Activated naive CD4-positive, alpha-beta T cell treated with anti-CD3 and anti-CD28 coated beads, Interleukin-2, amount 10 ng/mL, durations not matched to agents 7 days and 5 days (primary cell): ENCODE data around the gene SPTSSA.
A peak's percentile ranks its signal among the peaks of the same experiment; 100 is the strongest.
"Not testable (repeated sequence)": the region's sequence is repeated elsewhere in the genome, so short reads cannot be mapped to it uniquely, and the experiment has no call there.

ENCODE experiments used
- CTCF ChIA-PET: fragments of 350-600 bp; sonication (Branson Sonifier 250); formaldehyde crosslinking; loops from one replicate; lab custom pipeline; 2021; ENCODE audit warnings: antibody characterized with exemption; lab: Charles Lee
- DNase-seq: peaks from one replicate; pipeline ENCODE4 v3.0.0-alpha.2; 2020
- H3K27ac Mint-ChIP-seq: one replicate; pipeline ENCODE4 v1.8.0; 2021; ENCODE audit warnings: mild to moderate bottlenecking, moderate library complexity, mixed read lengths
- H3K27me3 Mint-ChIP-seq: one replicate; pipeline ENCODE4 v1.8.0; 2021; ENCODE audit warnings: mild to moderate bottlenecking, mixed read lengths
- H3K36me3 Mint-ChIP-seq: one replicate; pipeline ENCODE4 v1.8.0; 2021; ENCODE audit warnings: mixed read lengths
- H3K4me1 Mint-ChIP-seq: one replicate; pipeline ENCODE4 v1.8.0; 2021; ENCODE audit warnings: mixed read lengths
- H3K4me3 Mint-ChIP-seq: one replicate; pipeline ENCODE4 v1.8.0; 2021; ENCODE audit warnings: mild to moderate bottlenecking, moderate library complexity, mixed read lengths
- H3K9me3 Mint-ChIP-seq: one replicate; pipeline ENCODE4 v1.8.0; 2021; ENCODE audit warnings: mixed read lengths

Gene SPTSSA

GRCh38 chr14:34460295-34460694, 1.7 kb downstream of the SPTSSA start:
- no peak overlapping the region for H3K27ac Mint-ChIP-seq
- H3K4me1 Mint-ChIP-seq: peaks cover 24% of the 10 kb centered on the region
- peak overlapping the region; percentile 89 for H3K4me3 Mint-ChIP-seq
- H3K9me3 Mint-ChIP-seq: no peaks in the 10 kb centered on the region
- no peaks in the 10 kb centered on the region for H3K27me3 Mint-ChIP-seq
- H3K36me3 Mint-ChIP-seq: peaks cover 3% of the 10 kb centered on the region
- CTCF ChIA-PET: interaction anchor here (0.6 to 0.8 kb wide), 2 partner anchors 136 to 1494 kb away, joined by 3 read pairs; no protein-coding TSS in a partner anchor
- DNase-seq: no peak

GRCh38 chr14:34457186-34457585, 4.9 kb downstream of the SPTSSA start:
- no peak for DNase-seq
- peaks cover 6% of the 10 kb centered on the region for H3K36me3 Mint-ChIP-seq
- no peak overlapping the region for H3K27ac Mint-ChIP-seq
- H3K9me3 Mint-ChIP-seq: no peaks in the 10 kb centered on the region
- CTCF ChIA-PET: no interaction called here
- peaks cover 18% of the 10 kb centered on the region for H3K4me1 Mint-ChIP-seq
- no peak overlapping the region for H3K4me3 Mint-ChIP-seq
- H3K27me3 Mint-ChIP-seq: no peaks in the 10 kb centered on the region

- Mint-ChIP-seq H3K4me1 (no peaks in the 10 kb centered on the region), H3K9me3 (no peaks in the 10 kb centered on the region), H3K36me3 (peaks cover 11% of the 10 kb centered on the region), H3K4me3 (no peak overlapping the region), H3K27ac (no peak overlapping the region), H3K27me3 (no peaks in the 10 kb centered on the region)
- DNase-seq: no peak
- CTCF ChIA-PET: interaction anchor here (0.9 kb wide), 1 partner anchor 130 kb away, joined by 3 read pairs; no protein-coding TSS in a partner anchor
These were observed 8.8 kb downstream of the SPTSSA start for GRCh38 chr14:34453226-34453625.

GRCh38 chr14:34452258-34452822, 9.7 kb downstream of the SPTSSA start:
- Mint-ChIP-seq H3K27me3 (no peaks in the 10 kb centered on the region), H3K4me1 (no peaks in the 10 kb centered on the region), H3K9me3 (no peaks in the 10 kb centered on the region), H3K4me3 (no peak overlapping the region), H3K36me3 (peaks cover 12% of the 10 kb centered on the region), H3K27ac (no peak overlapping the region)
- no peak for DNase-seq
- CTCF ChIA-PET: no interaction called here

GRCh38 chr14:34450958-34451357, 11.1 kb downstream of the SPTSSA start:
- no peaks in the 10 kb centered on the region for H3K27me3 Mint-ChIP-seq
- DNase-seq: no peak
- H3K4me1 Mint-ChIP-seq: no peaks in the 10 kb centered on the region
- no peak overlapping the region for H3K4me3 Mint-ChIP-seq
- H3K9me3 Mint-ChIP-seq: no peaks in the 10 kb centered on the region
- CTCF ChIA-PET: no interaction called here
- no peak overlapping the region for H3K27ac Mint-ChIP-seq
- peaks cover 20% of the 10 kb centered on the region for H3K36me3 Mint-ChIP-seq

GRCh38 chr14:34450542-34450915, 11.5 kb downstream of the SPTSSA start:
- CTCF ChIA-PET: no interaction called here
- Mint-ChIP-seq H3K36me3 (peaks cover 20% of the 10 kb centered on the region), H3K4me1 (no peaks in the 10 kb centered on the region), H3K9me3 (no peaks in the 10 kb centered on the region), H3K27ac (no peak overlapping the region), H3K27me3 (no peaks in the 10 kb centered on the region), H3K4me3 (no peak overlapping the region)
- DNase-seq: no peak

GRCh38 chr14:34449819-34450541, 12.1 kb downstream of the SPTSSA start:
- no peak for DNase-seq
- Mint-ChIP-seq H3K36me3 (peaks cover 20% of the 10 kb centered on the region), H3K4me1 (no peaks in the 10 kb centered on the region), H3K27me3 (no peaks in the 10 kb centered on the region), H3K27ac (no peak overlapping the region), H3K9me3 (no peaks in the 10 kb centered on the region), H3K4me3 (no peak overlapping the region)
- CTCF ChIA-PET: no interaction called here

GRCh38 chr14:34439090-34439489, 22.9 kb downstream of the SPTSSA start:
- H3K27ac Mint-ChIP-seq: no peak overlapping the region
- no peak for DNase-seq
- H3K27me3 Mint-ChIP-seq: no peaks in the 10 kb centered on the region
- H3K9me3 Mint-ChIP-seq: no peaks in the 10 kb centered on the region
- H3K36me3 Mint-ChIP-seq: peaks cover 5% of the 10 kb centered on the region
- no peak overlapping the region for H3K4me3 Mint-ChIP-seq
- no peaks in the 10 kb centered on the region for H3K4me1 Mint-ChIP-seq
- CTCF ChIA-PET: no interaction called here

GRCh38 chr14:34438438-34438837, 23.6 kb downstream of the SPTSSA start:
- CTCF ChIA-PET: no interaction called here
- DNase-seq: no peak
- no peaks in the 10 kb centered on the region for H3K27me3 Mint-ChIP-seq
- no peak overlapping the region for H3K4me3 Mint-ChIP-seq
- no peaks in the 10 kb centered on the region for H3K4me1 Mint-ChIP-seq
- peaks cover 5% of the 10 kb centered on the region for H3K36me3 Mint-ChIP-seq
- H3K9me3 Mint-ChIP-seq: no peaks in the 10 kb centered on the region
- H3K27ac Mint-ChIP-seq: no peak overlapping the region

GRCh38 chr14:34437729-34438080, 24.3 kb downstream of the SPTSSA start:
- H3K36me3 Mint-ChIP-seq: peaks cover 2% of the 10 kb centered on the region
- no peak for DNase-seq
- H3K27ac Mint-ChIP-seq: no peak overlapping the region
- no peaks in the 10 kb centered on the region for H3K9me3 Mint-ChIP-seq
- no peaks in the 10 kb centered on the region for H3K27me3 Mint-ChIP-seq
- no peaks in the 10 kb centered on the region for H3K4me1 Mint-ChIP-seq
- CTCF ChIA-PET: no interaction called here
- no peak overlapping the region for H3K4me3 Mint-ChIP-seq

GRCh38 chr14:34436960-34437728, 24.9 kb downstream of the SPTSSA start:
- Mint-ChIP-seq H3K27ac (no peak overlapping the region), H3K27me3 (no peaks in the 10 kb centered on the region), H3K9me3 (no peaks in the 10 kb centered on the region), H3K4me3 (no peak overlapping the region), H3K4me1 (no peaks in the 10 kb centered on the region), H3K36me3 (peaks cover 1% of the 10 kb centered on the region)
- CTCF ChIA-PET: interaction anchor here (0.6 kb wide), 1 partner anchor 28 kb away, joined by 3 read pairs; no protein-coding TSS in a partner anchor
- DNase-seq: no peak

- Mint-ChIP-seq H3K4me3 (no peak overlapping the region), H3K9me3 (no peaks in the 10 kb centered on the region), H3K27me3 (no peaks in the 10 kb centered on the region), H3K4me1 (no peaks in the 10 kb centered on the region), H3K27ac (no peak overlapping the region), H3K36me3 (peaks cover 1% of the 10 kb centered on the region)
- no peak for DNase-seq
- CTCF ChIA-PET: no interaction called here
These were observed 25.7 kb downstream of the SPTSSA start for GRCh38 chr14:34436118-34436905.

- H3K9me3 Mint-ChIP-seq: no peaks in the 10 kb centered on the region
- no peaks in the 10 kb centered on the region for H3K27me3 Mint-ChIP-seq
- CTCF ChIA-PET: no interaction called here
- no peak for DNase-seq
- H3K36me3 Mint-ChIP-seq: peaks cover 1% of the 10 kb centered on the region
- H3K4me3 Mint-ChIP-seq: no peak overlapping the region
- no peaks in the 10 kb centered on the region for H3K4me1 Mint-ChIP-seq
- no peak overlapping the region for H3K27ac Mint-ChIP-seq
These were observed 28.1 kb downstream of the SPTSSA start for GRCh38 chr14:34433957-34434356.

GRCh38 chr14:34428102-34428466, 34.0 kb downstream of the SPTSSA start:
- H3K36me3 Mint-ChIP-seq, H3K27me3 Mint-ChIP-seq, DNase-seq, H3K4me3 Mint-ChIP-seq, H3K27ac Mint-ChIP-seq, CTCF ChIA-PET, H3K4me1 Mint-ChIP-seq, H3K9me3 Mint-ChIP-seq: not testable (repeated sequence)
